ENCODE results near the gene NFU1. TPM values are rescaled to one million over a fixed set of nuclear protein-coding genes. Genes with fewer than 3 reads are reported as not detected.

The NFU1 gene
- total RNA-seq, 1 donor from 2014 or later = 25.4 TPM

DNA sequence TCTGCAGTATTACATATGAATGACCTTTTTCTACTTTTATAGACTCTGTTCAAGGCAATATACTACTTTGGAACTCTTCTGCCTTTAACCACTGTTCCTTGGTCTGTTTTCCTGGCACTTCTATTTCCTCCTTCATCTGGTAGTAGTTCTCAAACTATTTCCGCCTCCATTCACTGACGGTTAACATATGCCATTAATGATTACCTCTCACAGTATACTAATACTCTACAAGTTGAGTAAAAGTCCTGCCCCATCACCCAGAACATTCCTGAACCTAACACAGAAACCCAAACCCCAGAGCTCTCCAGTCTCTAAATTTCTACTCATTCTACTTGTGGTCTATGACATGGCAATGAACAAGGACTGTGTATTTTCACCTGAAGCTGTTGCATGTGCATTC lies 54.7 kb downstream of the NFU1 start:
- TF ChIP-seq, protein P1, sequence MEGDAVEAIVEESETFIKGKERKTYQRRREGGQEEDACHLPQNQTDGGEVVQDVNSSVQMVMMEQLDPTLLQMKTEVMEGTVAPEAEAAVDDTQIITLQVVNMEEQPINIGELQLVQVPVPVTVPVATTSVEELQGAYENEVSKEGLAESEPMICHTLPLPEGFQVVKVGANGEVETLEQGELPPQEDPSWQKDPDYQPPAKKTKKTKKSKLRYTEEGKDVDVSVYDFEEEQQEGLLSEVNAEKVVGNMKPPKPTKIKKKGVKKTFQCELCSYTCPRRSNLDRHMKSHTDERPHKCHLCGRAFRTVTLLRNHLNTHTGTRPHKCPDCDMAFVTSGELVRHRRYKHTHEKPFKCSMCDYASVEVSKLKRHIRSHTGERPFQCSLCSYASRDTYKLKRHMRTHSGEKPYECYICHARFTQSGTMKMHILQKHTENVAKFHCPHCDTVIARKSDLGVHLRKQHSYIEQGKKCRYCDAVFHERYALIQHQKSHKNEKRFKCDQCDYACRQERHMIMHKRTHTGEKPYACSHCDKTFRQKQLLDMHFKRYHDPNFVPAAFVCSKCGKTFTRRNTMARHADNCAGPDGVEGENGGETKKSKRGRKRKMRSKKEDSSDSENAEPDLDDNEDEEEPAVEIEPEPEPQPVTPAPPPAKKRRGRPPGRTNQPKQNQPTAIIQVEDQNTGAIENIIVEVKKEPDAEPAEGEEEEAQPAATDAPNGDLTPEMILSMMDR (IDR thresholded peaks at IDR 0.05; ENCODE audit: insufficient read depth, low read length, poor library complexity, severe bottlenecking) = no peak
- no peak for DNase-seq (ENCODE audit: low read depth)
- H3K4me3 ChIP-seq (ENCODE audit: low read depth, low read length) = no peak overlapping the region
- H3K27me3 ChIP-seq (ENCODE audit: control insufficient read depth, insufficient read depth, low read length) = no peaks in the 10 kb centered on the region
- H3K36me3 ChIP-seq (ENCODE audit: control insufficient read depth, insufficient read depth, low read length) = no peaks in the 10 kb centered on the region

DNA sequence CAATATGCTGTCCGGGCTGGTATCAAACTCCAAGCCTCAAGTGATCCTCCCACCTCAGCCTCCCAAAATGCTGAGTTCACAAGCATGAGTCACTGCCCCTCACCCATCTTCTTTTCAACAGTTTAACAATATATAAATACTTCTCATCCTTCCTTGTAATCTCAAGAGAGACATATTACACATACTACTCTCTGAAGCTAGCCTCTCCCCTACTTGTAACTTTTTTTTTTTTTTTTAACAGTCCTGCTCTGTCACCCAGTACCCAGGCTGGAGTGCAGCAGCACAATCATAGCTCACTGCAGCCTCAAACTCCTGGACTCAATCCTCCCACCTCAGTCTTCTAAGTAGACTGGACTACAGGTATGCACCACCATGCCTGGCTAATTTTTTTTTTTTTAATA lies 55.9 kb downstream of the NFU1 start:
- H3K4me3 ChIP-seq (ENCODE audit: low read depth, low read length) = no peak overlapping the region
- TF ChIP-seq, protein P1 (IDR thresholded peaks at IDR 0.05; ENCODE audit: insufficient read depth, low read length, poor library complexity, severe bottlenecking) = no peak
- H3K27me3 ChIP-seq (ENCODE audit: control insufficient read depth, insufficient read depth, low read length) = no peaks in the 10 kb centered on the region
- H3K36me3 ChIP-seq (ENCODE audit: control insufficient read depth, insufficient read depth, low read length) = no peaks in the 10 kb centered on the region
- no peak for DNase-seq (ENCODE audit: low read depth)

DNA sequence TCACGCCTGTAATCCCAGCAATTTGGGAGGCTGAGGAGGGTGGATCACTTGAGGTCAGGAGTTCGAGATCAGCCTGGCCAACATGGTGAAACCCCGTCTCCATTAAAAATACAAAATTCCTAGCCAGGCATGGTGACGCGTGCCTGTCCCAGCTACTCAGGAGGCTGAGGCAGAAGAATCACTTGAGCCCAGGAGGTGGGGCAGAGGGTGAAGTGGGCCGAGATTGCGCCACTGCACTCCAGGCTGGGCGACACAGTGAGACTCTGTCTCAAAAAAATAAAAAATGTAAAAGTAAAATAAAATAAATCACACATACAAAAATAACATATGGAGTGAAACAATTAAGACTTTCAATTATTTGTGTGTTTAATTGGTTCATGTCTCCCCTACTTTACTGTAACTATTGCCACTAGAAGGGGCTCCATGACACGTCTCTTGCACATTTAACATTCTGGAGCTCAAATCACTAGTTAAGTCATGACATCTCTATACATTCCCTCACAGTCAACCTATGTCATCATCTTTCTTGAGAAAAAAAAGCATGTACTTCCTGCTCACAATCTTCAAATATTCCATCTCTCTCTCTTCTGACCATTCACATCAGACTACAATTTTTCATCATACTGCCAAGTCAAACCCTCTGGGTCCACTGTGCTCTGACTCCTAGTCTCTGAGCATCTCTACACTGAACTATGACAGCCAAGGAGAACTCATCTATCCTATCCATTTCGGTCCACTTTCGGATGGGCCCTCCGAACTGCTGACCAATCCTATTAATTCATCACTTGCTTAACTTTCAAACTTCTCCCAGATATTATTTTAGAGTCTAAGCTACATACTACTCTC lies 56.9 kb downstream of the NFU1 start:
- TF ChIP-seq, protein P1 (IDR thresholded peaks at IDR 0.05; ENCODE audit: insufficient read depth, low read length, poor library complexity, severe bottlenecking) = no peak
- DNase-seq (ENCODE audit: low read depth) = no peak
- no peaks in the 10 kb centered on the region for H3K27me3 ChIP-seq (ENCODE audit: control insufficient read depth, insufficient read depth, low read length)
- no peaks in the 10 kb centered on the region for H3K36me3 ChIP-seq (ENCODE audit: control insufficient read depth, insufficient read depth, low read length)
- H3K4me3 ChIP-seq (ENCODE audit: low read depth, low read length) = no peak overlapping the region

DNA sequence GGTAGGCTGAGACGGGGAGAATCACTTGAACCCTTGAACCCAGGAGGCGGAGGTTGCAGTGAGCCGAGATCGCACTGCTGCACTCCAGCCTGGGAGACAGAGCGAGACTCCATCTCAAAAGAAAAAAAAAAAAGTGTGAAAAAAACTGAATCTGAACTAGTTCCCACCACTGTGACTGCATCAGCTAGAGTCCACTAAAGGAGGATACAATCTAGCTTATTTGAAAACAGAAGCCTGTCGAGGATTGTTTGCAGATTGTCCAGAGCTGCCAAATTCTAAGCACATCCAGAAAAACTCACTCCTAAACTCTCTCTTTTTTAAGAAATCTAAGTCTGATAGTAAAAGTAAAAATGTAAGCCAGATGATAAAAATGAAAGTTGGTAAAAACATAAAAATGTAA lies 60.8 kb downstream of the NFU1 start:
- TF ChIP-seq, protein P1 (IDR thresholded peaks at IDR 0.05; ENCODE audit: insufficient read depth, low read length, poor library complexity, severe bottlenecking) = no peak
- no peaks in the 10 kb centered on the region for H3K27me3 ChIP-seq (ENCODE audit: control insufficient read depth, insufficient read depth, low read length)
- no peak overlapping the region for H3K4me3 ChIP-seq (ENCODE audit: low read depth, low read length)
- no peaks in the 10 kb centered on the region for H3K36me3 ChIP-seq (ENCODE audit: control insufficient read depth, insufficient read depth, low read length)
- no peak for DNase-seq (ENCODE audit: low read depth)

DNA sequence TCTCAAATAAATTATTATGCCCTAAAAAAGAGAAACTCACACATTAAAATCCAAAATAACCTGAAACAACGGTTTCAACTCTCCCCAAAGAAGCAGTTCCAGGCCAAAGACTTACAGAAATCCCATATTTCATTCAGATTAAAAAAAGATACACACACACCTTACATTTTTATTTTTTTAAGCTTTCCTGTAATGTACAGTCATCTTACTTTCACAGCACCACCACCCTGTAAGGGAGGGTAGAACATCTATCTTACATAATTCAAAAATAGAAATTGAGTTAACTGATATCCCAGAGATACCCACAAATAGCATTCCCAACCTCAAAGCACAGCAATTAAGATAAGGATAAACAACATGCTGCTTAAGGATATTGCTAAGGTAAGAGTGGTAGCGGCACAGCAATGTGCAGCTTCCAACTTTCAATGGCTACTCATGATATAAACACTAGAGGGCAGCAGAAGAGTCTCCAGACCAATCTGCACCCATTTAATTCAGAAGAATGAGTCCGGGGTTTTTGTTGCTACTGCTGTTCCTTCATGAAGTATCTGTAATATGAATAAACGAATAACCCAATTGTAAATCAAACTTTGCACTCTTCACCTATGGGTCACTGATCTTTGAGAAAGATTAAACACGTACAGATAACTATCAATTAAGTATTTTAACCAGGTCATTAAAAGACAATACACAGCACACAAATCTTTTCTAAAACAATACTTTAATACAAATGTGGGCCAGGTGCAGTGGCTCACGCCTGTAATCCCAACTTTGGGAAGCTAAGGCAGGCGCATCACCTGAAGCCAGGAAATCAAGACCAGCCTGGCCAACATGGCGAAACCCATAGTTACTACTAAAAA lies 61.5 kb downstream of the NFU1 start:
- no peaks in the 10 kb centered on the region for H3K36me3 ChIP-seq (ENCODE audit: control insufficient read depth, insufficient read depth, low read length)
- TF ChIP-seq, protein P1 (IDR thresholded peaks at IDR 0.05; ENCODE audit: insufficient read depth, low read length, poor library complexity, severe bottlenecking) = peak; percentile 55

More for the DNA sequence above, 61.5 kb downstream of the NFU1 start:
- Histone ChIP-seq H3K4me3 (ENCODE audit: low read depth, low read length) (no peak overlapping the region), H3K27me3 (ENCODE audit: control insufficient read depth, insufficient read depth, low read length) (no peaks in the 10 kb centered on the region)
- no peak for DNase-seq (ENCODE audit: low read depth)
